Fibroblast of lung (primary cell): ENCODE data around the gene NRARP. TPM values are rescaled to one million over a fixed set of nuclear protein-coding genes. Genes with fewer than 3 reads are reported as not detected.
"Not testable (repeated sequence)": the region's sequence is repeated elsewhere in the genome, so short reads cannot be mapped to it uniquely, and the experiment has no call there.

Experiments used
- DNase-seq, 2 donors: peaks; one replicate each; pipeline versions ENCODE4 v3.0.0 to v3.0.0-alpha.2; 2010; ENCODE audit warnings: low read depth in 2 of 2
- H2AFZ ChIP-seq: 2 replicates; pipeline ENCODE4 v1.5.1; 2012; ENCODE audit warnings: low read length, control low read depth, inconsistent platforms
- H3K27ac ChIP-seq: 2 replicates; pipeline ENCODE4 v1.5.1; 2011; ENCODE audit warnings: low read length, control low read depth; ENCODE audit not compliant: insufficient read depth
- H3K27me3 ChIP-seq: 2 replicates; pipeline ENCODE4 v1.5.1; 2011; ENCODE audit warnings: mild to moderate bottlenecking, low read length; ENCODE audit not compliant: control insufficient read depth, insufficient read depth
- H3K36me3 ChIP-seq: 2 replicates; pipeline ENCODE4 v1.5.1; 2011; ENCODE audit warnings: low read length; ENCODE audit not compliant: control insufficient read depth, insufficient read depth
- H3K4me1 ChIP-seq: 2 replicates; pipeline ENCODE4 v1.5.1; 2011; ENCODE audit warnings: low read length; ENCODE audit not compliant: control insufficient read depth, insufficient read depth; ENCODE audit errors: extremely low read depth
- H3K4me2 ChIP-seq: 2 replicates; pipeline ENCODE4 v1.5.1; 2011; ENCODE audit warnings: low read length, control low read depth; ENCODE audit not compliant: insufficient read depth; ENCODE audit errors: extremely low read depth
- H3K4me3 ChIP-seq, 4 experiments: fragments of 200-600 bp in 1 of 4; sonication (generic) in 1 of 4; replicated peaks in 1 of 4; 2 replicates each; pipeline ENCODE4 v1.5.1; 2011 to 2016; ENCODE audit warnings: low read length in 4 of 4, low read depth in 3 of 4, mild to moderate bottlenecking in 3 of 4, control low read depth in 2 of 4, inconsistent platforms in 1 of 4, mixed read lengths in 1 of 4; ENCODE audit not compliant: insufficient read depth in 1 of 4; ENCODE audit errors: control extremely low read depth in 1 of 4
- H3K79me2 ChIP-seq: 2 replicates; pipeline ENCODE4 v1.5.1; 2012; ENCODE audit warnings: mild to moderate bottlenecking, low read length, inconsistent platforms; ENCODE audit not compliant: control insufficient read depth, insufficient read depth
- H3K9ac ChIP-seq: 2 replicates; pipeline ENCODE4 v1.5.1; 2011; ENCODE audit warnings: mild to moderate bottlenecking, low read length, control low read depth; ENCODE audit not compliant: insufficient read depth
- H3K9me3 ChIP-seq: 2 replicates; pipeline ENCODE4 v1.5.1; 2012; ENCODE audit warnings: low read depth, low read length; ENCODE audit not compliant: control insufficient read depth, insufficient read depth
- H4K20me1 ChIP-seq: 2 replicates; pipeline ENCODE4 v1.5.1; 2011; ENCODE audit warnings: low read length; ENCODE audit not compliant: control insufficient read depth, insufficient read depth; ENCODE audit errors: extremely low read depth
- CTCF ChIP-seq, 2 donors: IDR thresholded peaks in 1 of 2; conservative IDR thresholded peaks in 1 of 2; 1 replicate in 1 of 2; 2 replicates in 1 of 2; pipeline ENCODE4 v1.5.1; 2011 to 2012; ENCODE audit warnings: low read length in 2 of 2, control low read depth in 1 of 2, inconsistent platforms in 1 of 2, low read depth in 1 of 2, mild to moderate bottlenecking in 1 of 2
- EZH2 ChIP-seq: IDR thresholded peaks from 2 replicates; pipeline ENCODE4 v1.5.1; 2012; ENCODE audit warnings: low read length, control low read depth, mild to moderate bottlenecking; ENCODE audit errors: missing control alignments
- polyA plus RNA-seq, 2 donors: library from polyadenylated mRNA; depleted of rRNA in 1 of 2; stranded (reverse) in 1 of 2; unstranded in 1 of 2; fragments of >200 nt; gene quantifications; 2 replicates each; pipeline ENCODE4 v1.2.1, GENCODE V29; 2011 to 2012; ENCODE audit warnings: missing spikeins in 1 of 2
- total RNA-seq: library from RNA; depleted of rRNA; stranded (reverse); fragments of >200 nt; gene quantifications from 2 replicates; pipeline ENCODE4 v1.2.1, GENCODE V29; 2014

NRARP gene
- total and polyA plus RNA-seq, 2 donors (not counting 1 experiment from before 2014, with no cell fraction given) = 0.07 TPM; not detected in 1

DNA sequence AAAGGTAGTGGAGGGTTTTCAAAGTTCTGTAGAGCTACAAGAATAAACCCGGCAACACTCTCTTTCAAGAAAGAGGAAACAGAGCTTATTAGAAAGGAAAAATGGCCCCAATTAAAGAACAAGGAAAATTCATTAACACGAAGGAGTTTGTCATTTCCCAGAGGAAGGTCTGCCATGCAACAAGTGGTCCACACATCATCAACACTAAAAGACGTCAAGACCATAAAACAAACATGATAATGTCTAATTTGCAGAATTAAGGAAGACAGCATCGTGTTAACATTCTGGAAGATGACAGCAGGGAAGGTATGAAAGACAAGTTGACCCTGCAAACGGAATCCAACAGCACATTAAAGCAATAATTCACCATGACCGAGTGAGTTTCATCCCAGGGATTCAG is 28.6 kb upstream of the NRARP start:
- Histone ChIP-seq H4K20me1 (no peaks in the 10 kb centered on the region), H2AFZ (no peak overlapping the region), H3K79me2 (no peaks in the 10 kb centered on the region), H3K9ac (no peak overlapping the region), H3K4me2 (no peak overlapping the region), H3K36me3 (no peaks in the 10 kb centered on the region), H3K4me1 (no peaks in the 10 kb centered on the region), H3K4me3 (no peak overlapping the region), H3K27me3 (no peaks in the 10 kb centered on the region), H3K27ac (no peak overlapping the region), H3K9me3 (no peaks in the 10 kb centered on the region)
- TF ChIP-seq CTCF (conservative IDR thresholded peaks at IDR 0.05 in 1 of 2, IDR thresholded peaks at IDR 0.05 in 1 of 2; ENCODE audit: low read depth in 1 of 2, low read length in 2 of 2) (no peak), EZH2 (no peak)
- no peak for DNase-seq

GRCh38 chr9:137329590-137329989 is 27.5 kb upstream of the NRARP start:
- H3K36me3 ChIP-seq, H3K9ac ChIP-seq, H4K20me1 ChIP-seq, H3K4me3 ChIP-seq, H3K27ac ChIP-seq, H3K4me1 ChIP-seq, H3K9me3 ChIP-seq, H3K4me2 ChIP-seq, H3K27me3 ChIP-seq, H2AFZ ChIP-seq, H3K79me2 ChIP-seq, DNase-seq: not testable (repeated sequence)

DNA sequence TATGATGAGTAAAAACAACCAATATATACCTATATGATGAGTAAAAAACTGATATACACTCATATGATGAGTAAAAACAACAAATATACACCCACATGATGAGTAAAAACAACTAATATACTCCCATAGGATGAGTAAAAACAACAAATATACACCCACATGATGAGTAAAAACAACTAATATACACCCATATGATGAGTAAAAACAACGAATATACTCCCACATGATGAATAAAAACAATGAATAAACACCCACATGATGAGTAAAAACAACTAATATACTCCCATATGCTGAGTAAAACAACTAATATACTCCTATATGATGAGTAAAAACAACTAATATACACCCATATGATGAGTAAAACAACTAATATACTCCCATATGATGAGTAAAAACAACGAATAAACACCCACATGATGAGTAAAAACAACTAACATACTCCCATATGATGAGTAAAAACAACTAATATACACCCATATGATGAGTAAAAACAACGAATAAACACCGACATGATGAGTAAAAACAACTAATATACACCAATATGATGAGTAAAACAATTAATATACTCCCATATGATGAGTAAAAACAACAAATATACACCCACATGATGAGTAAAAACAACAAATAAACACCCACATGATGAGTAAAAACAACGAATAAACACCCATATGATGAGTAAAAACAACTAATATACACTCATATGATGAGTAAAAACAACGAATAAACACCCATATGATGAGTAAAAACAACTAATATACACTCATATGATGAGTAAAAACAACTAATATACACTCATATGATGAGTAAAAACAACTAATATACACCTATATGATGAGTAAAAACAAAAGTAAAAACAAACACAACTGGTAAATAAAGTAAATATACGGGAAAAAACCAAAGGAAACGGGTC is 25.8 kb upstream of the NRARP start:
- not testable (repeated sequence) for H4K20me1 ChIP-seq, H3K4me2 ChIP-seq, H3K4me3 ChIP-seq, DNase-seq, H3K4me1 ChIP-seq, H3K27ac ChIP-seq, H2AFZ ChIP-seq, H3K79me2 ChIP-seq, H3K9me3 ChIP-seq, H3K36me3 ChIP-seq, H3K9ac ChIP-seq, H3K27me3 ChIP-seq

DNA sequence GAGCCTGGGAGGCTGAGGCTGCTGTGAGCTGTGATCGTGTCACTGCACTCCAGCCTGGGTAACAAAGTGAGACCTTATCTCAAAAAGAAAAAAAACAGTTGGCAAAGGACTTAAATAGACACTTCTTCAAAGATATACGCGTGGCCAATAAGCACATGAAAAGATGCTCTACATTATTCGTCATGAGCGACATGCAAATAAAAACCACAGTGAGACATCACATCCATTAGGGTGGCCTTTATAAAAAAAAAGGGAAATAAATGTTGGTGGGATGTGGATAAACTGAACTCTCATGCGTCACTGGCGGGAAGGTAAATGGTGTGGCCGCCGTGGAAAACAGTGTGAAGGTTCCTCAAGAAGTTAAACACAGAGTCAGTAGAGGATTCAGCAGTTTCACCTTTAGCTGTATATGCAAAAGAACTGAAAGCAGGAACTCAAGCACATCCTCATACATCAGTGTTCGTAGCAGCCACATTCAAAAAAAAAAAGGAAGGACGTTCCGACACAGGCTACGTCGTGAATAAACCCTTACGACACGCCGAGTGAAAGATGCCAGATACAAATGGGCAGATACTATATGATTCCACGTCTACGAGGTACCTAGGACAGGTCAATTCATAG is 24.5 kb upstream of the NRARP start:
- Histone ChIP-seq H3K4me2 (no peak overlapping the region), H4K20me1 (no peaks in the 10 kb centered on the region), H3K79me2 (no peaks in the 10 kb centered on the region), H3K27me3 (no peaks in the 10 kb centered on the region), H3K36me3 (no peaks in the 10 kb centered on the region), H3K27ac (no peak overlapping the region), H3K4me1 (no peaks in the 10 kb centered on the region), H3K9me3 (no peaks in the 10 kb centered on the region), H3K9ac (no peak overlapping the region), H2AFZ (no peak overlapping the region), H3K4me3 (no peak overlapping the region)
- TF ChIP-seq EZH2 = no peak
- DNase-seq = no peak
